Measurements from ENCODE around the gene ANKRD63.

ANKRD63 gene

GRCh38 chr15:40245666-40246450 is 37.0 kb downstream of the ANKRD63 start:
- in situ Hi-C loops (cut with HindIII; ENCODE audit: low sequenced_read_pairs), result no loop called here

GRCh38 chr15:40244961-40245523 is 37.8 kb downstream of the ANKRD63 start:
- in situ Hi-C loops (cut with HindIII; ENCODE audit: low sequenced_read_pairs), result no loop called here

- in situ Hi-C loops (cut with HindIII; ENCODE audit: low sequenced_read_pairs), result no loop called here
Observed at GRCh38 chr15:40243126-40243810, 39.6 kb downstream of the ANKRD63 start.

- in situ Hi-C loops (cut with HindIII; ENCODE audit: low sequenced_read_pairs), result no loop called here
Observed at GRCh38 chr15:40242601-40243000, 40.3 kb downstream of the ANKRD63 start.

- in situ Hi-C loops (cut with HindIII; ENCODE audit: low sequenced_read_pairs), result no loop called here
Observed at GRCh38 chr15:40242213-40242599, 40.7 kb downstream of the ANKRD63 start.

- in situ Hi-C loops (cut with HindIII; ENCODE audit: low sequenced_read_pairs), result no loop called here
Observed at GRCh38 chr15:40241269-40242212, 41.3 kb downstream of the ANKRD63 start.

- in situ Hi-C loops (cut with HindIII; ENCODE audit: low sequenced_read_pairs), result no loop called here
Observed at GRCh38 chr15:40240619-40241221, 42.1 kb downstream of the ANKRD63 start.

GRCh38 chr15:40239693-40240618 is 42.9 kb downstream of the ANKRD63 start:
- in situ Hi-C loops (cut with HindIII; ENCODE audit: low sequenced_read_pairs), result no loop called here

- in situ Hi-C loops (cut with HindIII; ENCODE audit: low sequenced_read_pairs), result no loop called here
Observed at GRCh38 chr15:40239404-40239692, 43.5 kb downstream of the ANKRD63 start.

- in situ Hi-C loops (cut with HindIII; ENCODE audit: low sequenced_read_pairs), result no loop called here
Observed at GRCh38 chr15:40238532-40239403, 44.1 kb downstream of the ANKRD63 start, which contains the start of gene PAK6. Gene PAK6 (plus strand): TSS chr15:40239063. CDS start chr15:40264786, 25,723 bp downstream.

- in situ Hi-C loops (cut with HindIII; ENCODE audit: low sequenced_read_pairs), result no loop called here
Observed at GRCh38 chr15:40235201-40235885, 47.5 kb downstream of the ANKRD63 start.

- in situ Hi-C loops (cut with HindIII; ENCODE audit: low sequenced_read_pairs), result no loop called here
Observed at GRCh38 chr15:40234783-40235182, 48.1 kb downstream of the ANKRD63 start.

GRCh38 chr15:40233727-40234577 is 48.9 kb downstream of the ANKRD63 start:
- in situ Hi-C loops (cut with HindIII; ENCODE audit: low sequenced_read_pairs), result no loop called here

- in situ Hi-C loops (cut with HindIII; ENCODE audit: low sequenced_read_pairs), result no loop called here
Observed at GRCh38 chr15:40232625-40233070, 50.2 kb downstream of the ANKRD63 start.
